BJ (cell line): ENCODE measurements around the gene DGKD. TPM values are rescaled to one million over a fixed set of nuclear protein-coding genes. Genes with fewer than 3 reads are reported as not detected.

Source experiments
- CTCF ChIA-PET: fragments of 350-600 bp; formaldehyde crosslinking; extraction: SDS; loops from one replicate; lab custom pipeline; 2021; ENCODE audit warnings: antibody characterized with exemption, inconsistent platforms; lab: Yijun Ruan, JAX
- POLR2A ChIA-PET: fragments of 300-600 bp; sonication (Branson Sonifier 250); formaldehyde crosslinking; extraction: SDS; loops from one replicate; lab custom pipeline; 2021; ENCODE audit warnings: antibody characterized with exemption; lab: Charles Lee
- DNase-seq: peaks from one replicate; pipeline ENCODE4 v3.0.0-alpha.2; 2011; ENCODE audit warnings: low read depth
- H3K27me3 ChIP-seq: 2 replicates; pipeline ENCODE4 v1.6.0; 2011; ENCODE audit warnings: low read length; ENCODE audit not compliant: control insufficient read depth, insufficient read depth
- H3K36me3 ChIP-seq: 2 replicates; pipeline ENCODE4 v1.5.1; 2011; ENCODE audit warnings: low read length; ENCODE audit not compliant: control insufficient read depth, insufficient read depth
- H3K4me3 ChIP-seq: 2 replicates; pipeline ENCODE4 v1.5.1; 2011; ENCODE audit warnings: low read depth, mild to moderate bottlenecking, control low read depth, low read length
- polyA minus RNA-seq: library from RNA; depleted of rRNA, polyadenylated mRNA; stranded (reverse); fragments of >200 nt; gene quantifications from 2 replicates; pipeline ENCODE4 v1.2.3, GENCODE V29; 2011; rRNA and poly(A)+ RNA removed
- polyA plus RNA-seq: library from polyadenylated mRNA; depleted of rRNA; stranded (reverse); fragments of >200 nt; gene quantifications from 2 replicates; pipeline ENCODE4 v1.2.3, GENCODE V29; 2011; rRNA removed
- TF ChIP-seq, protein P1 (sequence below): IDR thresholded peaks from 2 replicates; pipeline ENCODE4 v1.5.1; 2011; ENCODE audit warnings: low read depth, mild to moderate bottlenecking, control low read depth, inconsistent platforms, low read length, moderate library complexity; ENCODE audit not compliant: insufficient read depth

Gene DGKD, protein sequence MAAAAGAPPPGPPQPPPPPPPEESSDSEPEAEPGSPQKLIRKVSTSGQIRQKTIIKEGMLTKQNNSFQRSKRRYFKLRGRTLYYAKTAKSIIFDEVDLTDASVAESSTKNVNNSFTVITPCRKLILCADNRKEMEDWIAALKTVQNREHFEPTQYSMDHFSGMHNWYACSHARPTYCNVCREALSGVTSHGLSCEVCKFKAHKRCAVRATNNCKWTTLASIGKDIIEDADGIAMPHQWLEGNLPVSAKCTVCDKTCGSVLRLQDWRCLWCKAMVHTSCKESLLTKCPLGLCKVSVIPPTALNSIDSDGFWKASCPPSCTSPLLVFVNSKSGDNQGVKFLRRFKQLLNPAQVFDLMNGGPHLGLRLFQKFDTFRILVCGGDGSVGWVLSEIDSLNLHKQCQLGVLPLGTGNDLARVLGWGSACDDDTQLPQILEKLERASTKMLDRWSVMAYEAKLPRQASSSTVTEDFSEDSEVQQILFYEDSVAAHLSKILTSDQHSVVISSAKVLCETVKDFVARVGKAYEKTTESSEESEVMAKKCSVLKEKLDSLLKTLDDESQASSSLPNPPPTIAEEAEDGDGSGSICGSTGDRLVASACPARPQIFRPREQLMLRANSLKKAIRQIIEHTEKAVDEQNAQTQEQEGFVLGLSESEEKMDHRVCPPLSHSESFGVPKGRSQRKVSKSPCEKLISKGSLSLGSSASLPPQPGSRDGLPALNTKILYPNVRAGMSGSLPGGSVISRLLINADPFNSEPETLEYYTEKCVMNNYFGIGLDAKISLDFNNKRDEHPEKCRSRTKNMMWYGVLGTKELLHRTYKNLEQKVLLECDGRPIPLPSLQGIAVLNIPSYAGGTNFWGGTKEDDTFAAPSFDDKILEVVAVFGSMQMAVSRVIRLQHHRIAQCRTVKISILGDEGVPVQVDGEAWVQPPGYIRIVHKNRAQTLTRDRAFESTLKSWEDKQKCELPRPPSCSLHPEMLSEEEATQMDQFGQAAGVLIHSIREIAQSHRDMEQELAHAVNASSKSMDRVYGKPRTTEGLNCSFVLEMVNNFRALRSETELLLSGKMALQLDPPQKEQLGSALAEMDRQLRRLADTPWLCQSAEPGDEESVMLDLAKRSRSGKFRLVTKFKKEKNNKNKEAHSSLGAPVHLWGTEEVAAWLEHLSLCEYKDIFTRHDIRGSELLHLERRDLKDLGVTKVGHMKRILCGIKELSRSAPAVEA
- polyA plus RNA-seq (4.2 and 8.5 TPM in 2 replicates), polyA minus RNA-seq (13.6 and 21.7 TPM in 2 replicates)

DNA sequence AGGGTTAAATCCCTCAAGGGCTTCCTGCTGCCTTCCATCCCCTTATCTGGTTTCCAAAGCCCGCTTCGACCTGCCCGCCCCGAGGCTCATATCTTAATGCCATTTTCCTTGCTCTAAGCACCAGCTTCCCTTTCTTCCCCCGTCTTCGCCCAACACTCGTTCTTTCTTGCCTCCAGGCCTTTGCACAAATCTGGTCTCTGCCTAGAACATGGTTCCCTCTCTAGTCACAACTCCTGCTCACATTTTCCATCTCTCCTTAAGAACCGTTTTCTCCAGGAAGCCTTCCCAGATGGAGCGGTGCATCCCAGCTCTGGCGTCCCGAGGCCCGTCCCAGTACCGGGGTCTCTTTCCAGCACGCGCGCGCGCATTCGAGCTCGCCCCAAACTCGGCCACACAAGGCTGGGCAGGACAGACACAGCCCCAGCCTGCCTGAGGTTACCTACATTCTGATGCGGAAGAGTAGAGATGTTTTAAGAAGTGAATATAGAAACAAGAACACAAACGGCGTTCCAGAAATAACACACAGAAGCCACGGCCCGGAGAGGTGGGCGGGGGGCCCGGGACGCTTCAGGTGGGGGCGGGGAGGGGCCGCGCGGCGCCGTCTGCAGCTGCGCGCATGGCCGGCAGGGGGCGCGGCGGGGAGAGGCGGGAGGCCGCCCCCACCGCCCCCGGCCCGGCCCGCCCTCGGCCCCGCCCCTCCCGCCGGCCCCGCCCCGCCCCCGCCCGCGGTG lies at the start of gene DGKD:
TSS of gene DGKD (plus strand) at position 726 of the 731 bp plus-strand sequence. CDS start 25 bp downstream, outside the sequence.
- no peak for DNase-seq
- Histone ChIP-seq H3K36me3 (no peaks in the 10 kb centered on the region), H3K4me3 (peak within 1 kb of the TSS; percentile 69), H3K27me3 (peaks cover 1% of the 10 kb centered on the region; the same call in 1 of the 2 replicates)
- TF ChIP-seq, protein P1, sequence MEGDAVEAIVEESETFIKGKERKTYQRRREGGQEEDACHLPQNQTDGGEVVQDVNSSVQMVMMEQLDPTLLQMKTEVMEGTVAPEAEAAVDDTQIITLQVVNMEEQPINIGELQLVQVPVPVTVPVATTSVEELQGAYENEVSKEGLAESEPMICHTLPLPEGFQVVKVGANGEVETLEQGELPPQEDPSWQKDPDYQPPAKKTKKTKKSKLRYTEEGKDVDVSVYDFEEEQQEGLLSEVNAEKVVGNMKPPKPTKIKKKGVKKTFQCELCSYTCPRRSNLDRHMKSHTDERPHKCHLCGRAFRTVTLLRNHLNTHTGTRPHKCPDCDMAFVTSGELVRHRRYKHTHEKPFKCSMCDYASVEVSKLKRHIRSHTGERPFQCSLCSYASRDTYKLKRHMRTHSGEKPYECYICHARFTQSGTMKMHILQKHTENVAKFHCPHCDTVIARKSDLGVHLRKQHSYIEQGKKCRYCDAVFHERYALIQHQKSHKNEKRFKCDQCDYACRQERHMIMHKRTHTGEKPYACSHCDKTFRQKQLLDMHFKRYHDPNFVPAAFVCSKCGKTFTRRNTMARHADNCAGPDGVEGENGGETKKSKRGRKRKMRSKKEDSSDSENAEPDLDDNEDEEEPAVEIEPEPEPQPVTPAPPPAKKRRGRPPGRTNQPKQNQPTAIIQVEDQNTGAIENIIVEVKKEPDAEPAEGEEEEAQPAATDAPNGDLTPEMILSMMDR: peak; percentile 23; the same call in 1 of the 2 replicates
- ChIA-PET CTCF (interaction anchor here (0.5 to 2.1 kb wide), 12 partner anchors 9 to 563 kb away, joined by 3 to 12 read pairs (median 3); partner anchors contain the start of gene TRPM8), POLR2A (no interaction called here)

DNA sequence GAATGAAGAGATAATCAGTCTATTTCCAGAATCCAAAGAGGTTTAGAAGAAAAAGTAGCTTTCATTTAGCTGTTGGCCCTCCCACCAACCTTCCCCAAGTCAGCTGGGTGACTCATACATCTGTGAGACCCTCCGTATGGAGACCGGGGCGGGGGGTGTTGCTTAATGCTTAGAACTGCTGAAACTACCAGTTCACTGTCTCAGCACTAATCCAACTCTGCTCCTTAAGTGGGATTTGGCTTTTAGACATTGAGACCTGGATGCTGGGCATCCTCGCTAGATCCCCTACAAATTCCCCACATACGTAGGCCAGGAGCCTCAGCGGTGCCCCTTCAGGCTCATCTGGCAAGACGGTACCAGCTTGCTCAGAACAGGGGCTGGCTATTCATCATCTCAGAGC lies 46.7 kb upstream of the DGKD start, which contains the start of gene SAG:
TSS of gene SAG (plus strand) at position 252 of the 400 bp plus-strand sequence. CDS start 1,374 bp downstream, outside the sequence.
- no peaks in the 10 kb centered on the region for H3K36me3 ChIP-seq
- H3K27me3 ChIP-seq: peaks cover 1% of the 10 kb centered on the region; the same call in 1 of the 2 replicates
- TF ChIP-seq, protein P1: no peak
- CTCF ChIA-PET: interaction anchor here (0.7 kb wide), 1 partner anchor 47 kb away, joined by 3 read pairs; no protein-coding TSS in a partner anchor
- H3K4me3 ChIP-seq: no peak within 1 kb of the TSS
- DNase-seq: no peak
- POLR2A ChIA-PET: no interaction called here

DNA sequence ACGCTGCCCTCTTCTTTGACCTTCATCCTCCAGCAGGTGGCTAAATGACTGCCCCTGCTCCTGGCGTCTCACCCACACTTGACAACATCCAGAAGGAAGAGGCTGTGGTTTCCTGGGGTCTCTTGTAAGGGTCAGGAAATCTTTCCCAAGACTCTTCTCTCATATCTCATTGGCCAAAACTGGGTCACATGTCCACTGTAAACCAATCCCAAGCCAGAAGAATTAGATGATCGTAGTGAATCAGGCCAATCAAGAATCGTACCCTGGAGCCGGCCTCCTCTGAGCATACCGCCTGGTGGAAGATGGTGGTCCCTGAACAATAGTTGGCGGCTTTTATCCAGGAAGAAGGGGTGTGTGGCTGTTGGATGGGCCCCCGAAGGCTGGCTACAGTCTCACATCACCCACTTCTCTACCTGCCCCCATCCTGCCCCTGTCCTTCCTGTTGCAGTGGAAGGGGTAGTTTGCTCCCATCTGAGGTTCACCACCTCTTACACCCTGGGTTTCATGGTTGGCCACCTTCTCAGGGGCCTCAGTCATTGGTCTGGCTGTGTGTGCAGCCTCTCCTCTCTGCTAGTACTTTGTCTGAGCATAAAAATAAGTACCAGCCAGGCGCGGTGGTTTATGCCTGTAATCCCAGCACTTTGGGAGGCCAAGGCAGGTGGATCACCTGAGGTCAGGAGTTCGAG lies 42.9 kb upstream of the DGKD start:
- DNase-seq: no peak
- CTCF ChIA-PET: no interaction called here
- Histone ChIP-seq H3K36me3 (no peaks in the 10 kb centered on the region), H3K27me3 (peaks cover 3% of the 10 kb centered on the region; the same call in 1 of the 2 replicates), H3K4me3 (no peak overlapping the region)
- POLR2A ChIA-PET: no interaction called here
- TF ChIP-seq, protein P1: no peak

DNA sequence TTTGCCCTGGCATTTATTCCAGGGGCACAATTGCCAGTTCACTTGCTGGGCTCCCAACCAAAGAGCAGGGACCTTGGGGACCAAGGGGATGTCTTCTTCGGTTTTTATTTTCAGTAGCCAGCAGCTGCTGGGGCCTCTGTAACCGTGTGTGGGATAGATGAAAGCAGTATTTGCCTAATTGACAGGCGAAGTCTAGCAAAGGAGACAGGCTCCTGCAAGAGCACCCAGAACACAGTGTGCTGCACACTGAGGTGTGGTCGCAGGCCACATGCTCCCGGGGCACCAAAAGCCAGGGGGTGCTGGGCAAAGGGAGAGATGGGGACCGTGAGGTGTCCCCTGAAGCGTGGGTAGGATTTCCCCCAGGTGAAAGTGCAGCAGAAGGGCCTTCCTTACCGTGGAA lies 41.4 kb upstream of the DGKD start:
- ChIA-PET CTCF (no interaction called here), POLR2A (no interaction called here)
- Histone ChIP-seq H3K27me3 (peaks cover 3% of the 10 kb centered on the region; the same call in 1 of the 2 replicates), H3K36me3 (no peaks in the 10 kb centered on the region), H3K4me3 (no peak overlapping the region)
- DNase-seq: no peak
- TF ChIP-seq, protein P1: no peak
